ENCODE data around the gene CXADR. TPM values are rescaled to one million over a fixed set of nuclear protein-coding genes. Genes with fewer than 3 reads are reported as not detected.
"Not testable (repeated sequence)": the region's sequence is repeated elsewhere in the genome, so short reads cannot be mapped to it uniquely, and the experiment has no call there.

Gene CXADR
- total RNA-seq, 1 experiment from 2014 or later = 51.7 TPM

DNA sequence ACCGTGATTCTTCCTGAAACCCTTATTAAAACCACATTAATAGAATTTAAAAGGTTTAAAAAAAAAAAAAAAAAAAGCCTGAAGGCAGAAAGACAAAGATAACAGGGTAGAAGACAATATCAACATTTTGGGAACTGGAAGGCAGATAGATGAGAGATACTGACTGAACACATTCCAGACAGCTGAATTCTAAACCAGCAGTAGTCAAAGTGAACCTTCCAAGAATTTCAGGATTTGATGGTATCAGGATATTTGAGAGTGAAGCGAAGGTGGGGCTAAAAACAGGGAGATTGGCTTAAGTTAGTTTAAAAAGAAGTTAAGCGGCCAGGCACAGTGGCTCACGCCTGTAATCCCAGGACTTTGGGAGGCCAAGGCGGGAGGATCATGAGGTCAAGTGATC is 5.3 kb upstream of the CXADR start:
- Mint-ChIP-seq H3K4me3 (ENCODE audit: low read depth, unreplicated experiment) (no peak overlapping the region), H3K9me3 (ENCODE audit: low read depth, unreplicated experiment) (no peaks in the 10 kb centered on the region), H3K27me3 (ENCODE audit: unreplicated experiment) (no peaks in the 10 kb centered on the region), H3K4me1 (ENCODE audit: low read depth, unreplicated experiment) (peaks cover 9% of the 10 kb centered on the region), H3K36me3 (ENCODE audit: insufficient read depth, unreplicated experiment) (peaks cover 18% of the 10 kb centered on the region), H3K27ac (ENCODE audit: unreplicated experiment) (no peak overlapping the region)
- DNase-seq = no peak
- intact Hi-C loops (cut with micrococcal nuclease; ENCODE audit: unreplicated experiment) = no loop called here
- no peak for TF ChIP-seq CTCF (IDR thresholded peaks at IDR 0.05; ENCODE audit: unreplicated experiment)
- BruUV-seq (replicated peaks) = no TSS peak
- CTCF ChIA-PET = no interaction called here

- intact Hi-C loops (cut with micrococcal nuclease; ENCODE audit: unreplicated experiment) = loop anchor here (2.0 to 5.0 kb wide), 3 partner anchors 13 to 127 kb away; no protein-coding TSS in a partner anchor
- no peaks in the 10 kb centered on the region for H3K9me3 Mint-ChIP-seq (ENCODE audit: low read depth, unreplicated experiment)
- H3K27me3 Mint-ChIP-seq (ENCODE audit: unreplicated experiment) = no peaks in the 10 kb centered on the region
- CTCF ChIA-PET = interaction anchor here (0.8 kb wide), 1 partner anchor 126 kb away, joined by 3 read pairs; no protein-coding TSS in a partner anchor
- H3K4me3 Mint-ChIP-seq (ENCODE audit: low read depth, unreplicated experiment) = peak overlapping the region; percentile 88
- H3K36me3 Mint-ChIP-seq (ENCODE audit: insufficient read depth, unreplicated experiment) = peaks cover 33% of the 10 kb centered on the region
- TF ChIP-seq CTCF (IDR thresholded peaks at IDR 0.05; ENCODE audit: unreplicated experiment) = no peak
- peak; percentile 32 for DNase-seq
- peak overlapping the region; percentile 79 for H3K27ac Mint-ChIP-seq (ENCODE audit: unreplicated experiment)
- H3K4me1 Mint-ChIP-seq (ENCODE audit: low read depth, unreplicated experiment) = peaks cover 19% of the 10 kb centered on the region
- no TSS peak for BruUV-seq (replicated peaks)
Observed at GRCh38 chr21:17513214-17514123, 626 bp downstream of the CXADR start.

DNA sequence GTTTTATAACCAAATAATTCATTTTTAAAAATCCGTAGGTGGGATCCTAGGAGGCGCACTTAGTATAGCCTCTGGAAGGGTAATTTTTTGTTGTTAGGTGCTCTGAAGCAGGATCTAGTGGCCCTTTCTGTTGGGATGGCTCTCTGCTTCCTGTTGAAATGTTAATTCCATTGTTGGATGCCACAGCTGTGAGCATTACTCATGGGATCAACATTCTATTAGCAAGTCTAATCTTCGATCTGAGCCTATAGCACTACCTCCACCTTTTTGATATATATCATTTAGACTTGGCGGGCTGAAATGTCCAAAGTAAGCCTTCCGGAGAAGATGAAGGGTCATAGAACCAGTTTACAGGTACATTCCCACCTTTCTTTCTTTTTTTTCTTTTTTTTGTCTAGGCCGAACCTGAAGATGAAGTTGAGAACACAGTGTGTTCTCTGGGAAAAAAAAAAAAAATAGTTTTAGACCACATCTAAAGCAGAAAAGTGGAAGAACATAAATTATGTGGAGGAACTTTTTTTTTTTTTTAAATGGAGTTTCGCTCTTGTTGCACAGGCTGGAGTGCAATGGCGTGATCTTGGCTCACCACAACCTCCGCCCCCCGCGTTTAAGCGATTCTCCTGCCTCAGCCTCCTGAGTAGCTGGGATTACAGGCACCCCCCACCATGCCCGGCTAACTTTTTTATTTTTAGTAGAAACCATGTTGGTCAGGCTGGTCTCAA is 1.4 kb downstream of the CXADR start:
- CTCF ChIA-PET = interaction anchor here (0.8 to 1.7 kb wide), 2 partner anchors 127 kb away, joined by 3 to 6 read pairs; no protein-coding TSS in a partner anchor
- TSS peak; percentile 43 for BruUV-seq (replicated peaks)
- Mint-ChIP-seq H3K36me3 (ENCODE audit: insufficient read depth, unreplicated experiment) (peaks cover 38% of the 10 kb centered on the region), H3K4me3 (ENCODE audit: low read depth, unreplicated experiment) (peak overlapping the region; percentile 88), H3K4me1 (ENCODE audit: low read depth, unreplicated experiment) (peaks cover 27% of the 10 kb centered on the region), H3K9me3 (ENCODE audit: low read depth, unreplicated experiment) (no peaks in the 10 kb centered on the region), H3K27ac (ENCODE audit: unreplicated experiment) (peak overlapping the region; percentile 79), H3K27me3 (ENCODE audit: unreplicated experiment) (no peaks in the 10 kb centered on the region)
- TF ChIP-seq CTCF (IDR thresholded peaks at IDR 0.05; ENCODE audit: unreplicated experiment) = no peak
- DNase-seq = no peak
- intact Hi-C loops (cut with micrococcal nuclease; ENCODE audit: unreplicated experiment) = loop anchor here (2.0 to 5.0 kb wide), 2 partner anchors 52 to 127 kb away; no protein-coding TSS in a partner anchor

- Mint-ChIP-seq H3K4me1 (ENCODE audit: low read depth, unreplicated experiment) (peaks cover 42% of the 10 kb centered on the region), H3K36me3 (ENCODE audit: insufficient read depth, unreplicated experiment) (peaks cover 31% of the 10 kb centered on the region)
- H3K27me3 Mint-ChIP-seq (ENCODE audit: unreplicated experiment); H3K27ac Mint-ChIP-seq (ENCODE audit: unreplicated experiment); H3K9me3 Mint-ChIP-seq (ENCODE audit: low read depth, unreplicated experiment); CTCF ChIA-PET; DNase-seq; intact Hi-C loops (cut with micrococcal nuclease; ENCODE audit: unreplicated experiment); BruUV-seq (replicated peaks); H3K4me3 Mint-ChIP-seq (ENCODE audit: low read depth, unreplicated experiment): not testable (repeated sequence)
Observed at GRCh38 chr21:17517008-17517407, 4.2 kb downstream of the CXADR start.

All from Calu3 (cell line).